Measurements from ENCODE around the gene FAM50A.

- TF ChIP-seq TAF1 (IDR thresholded peaks at IDR 0.05; ENCODE audit: borderline replicate concordance, insufficient read depth, low read length) (no peak), POLR2AphosphoS5 (IDR thresholded peaks at IDR 0.05; ENCODE audit: low read depth, low read length) (no peak), SIN3A (IDR thresholded peaks at IDR 0.05; ENCODE audit: borderline replicate concordance, insufficient read depth, low read length) (no peak)
- TF ChIP-seq, protein P1, sequence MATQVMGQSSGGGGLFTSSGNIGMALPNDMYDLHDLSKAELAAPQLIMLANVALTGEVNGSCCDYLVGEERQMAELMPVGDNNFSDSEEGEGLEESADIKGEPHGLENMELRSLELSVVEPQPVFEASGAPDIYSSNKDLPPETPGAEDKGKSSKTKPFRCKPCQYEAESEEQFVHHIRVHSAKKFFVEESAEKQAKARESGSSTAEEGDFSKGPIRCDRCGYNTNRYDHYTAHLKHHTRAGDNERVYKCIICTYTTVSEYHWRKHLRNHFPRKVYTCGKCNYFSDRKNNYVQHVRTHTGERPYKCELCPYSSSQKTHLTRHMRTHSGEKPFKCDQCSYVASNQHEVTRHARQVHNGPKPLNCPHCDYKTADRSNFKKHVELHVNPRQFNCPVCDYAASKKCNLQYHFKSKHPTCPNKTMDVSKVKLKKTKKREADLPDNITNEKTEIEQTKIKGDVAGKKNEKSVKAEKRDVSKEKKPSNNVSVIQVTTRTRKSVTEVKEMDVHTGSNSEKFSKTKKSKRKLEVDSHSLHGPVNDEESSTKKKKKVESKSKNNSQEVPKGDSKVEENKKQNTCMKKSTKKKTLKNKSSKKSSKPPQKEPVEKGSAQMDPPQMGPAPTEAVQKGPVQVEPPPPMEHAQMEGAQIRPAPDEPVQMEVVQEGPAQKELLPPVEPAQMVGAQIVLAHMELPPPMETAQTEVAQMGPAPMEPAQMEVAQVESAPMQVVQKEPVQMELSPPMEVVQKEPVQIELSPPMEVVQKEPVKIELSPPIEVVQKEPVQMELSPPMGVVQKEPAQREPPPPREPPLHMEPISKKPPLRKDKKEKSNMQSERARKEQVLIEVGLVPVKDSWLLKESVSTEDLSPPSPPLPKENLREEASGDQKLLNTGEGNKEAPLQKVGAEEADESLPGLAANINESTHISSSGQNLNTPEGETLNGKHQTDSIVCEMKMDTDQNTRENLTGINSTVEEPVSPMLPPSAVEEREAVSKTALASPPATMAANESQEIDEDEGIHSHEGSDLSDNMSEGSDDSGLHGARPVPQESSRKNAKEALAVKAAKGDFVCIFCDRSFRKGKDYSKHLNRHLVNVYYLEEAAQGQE (IDR thresholded peaks at IDR 0.05; ENCODE audit: insufficient read depth in 1 of 2, low read depth in 2 of 2, low read length in 2 of 2): no peak
These were observed 2.4 kb upstream of the FAM50A start for GRCh38 chrX:154441564-154441963.
